ENCODE results near the gene KRT80. TPM values are rescaled to one million over a fixed set of nuclear protein-coding genes. Genes with fewer than 3 reads are reported as not detected.

KRT80 gene
- total and polyA plus RNA-seq, 2 of the 13 experiments (the other 11 are each of a cell fraction or from before 2014, with no cell fraction given), result 0.27 to 0.53 TPM

GRCh38 chr12:52141875-52142274 is 49.9 kb downstream of the KRT80 start:
- no peaks in the 10 kb centered on the region for H3K9me3 ChIP-seq (ENCODE audit: low read length)
- no peaks in the 10 kb centered on the region for H3K79me2 ChIP-seq (ENCODE audit: insufficient read depth, low read length)
- no peaks in the 10 kb centered on the region for H4K20me1 ChIP-seq (ENCODE audit: insufficient read depth, low read length)
- intact Hi-C loops (cut with micrococcal nuclease; ENCODE audit: unreplicated experiment), result no loop called here
- 23% methylated on average over 8 of the region's 8 CpGs for WGBS (ENCODE audit: low lambda C conversion rate)
- no TSS peak for BruUV-seq (replicated peaks)
- no peak for TF ChIP-seq ZNF124 (CRISPR knock-in tag; IDR thresholded peaks at IDR 0.05)
- TF ChIP-seq EHMT2 (IDR thresholded peaks at IDR 0.05; ENCODE audit: borderline replicate concordance, low read depth, low read length), result no peak
- no peak for TF ChIP-seq FOXK1 (CRISPR knock-in tag; IDR thresholded peaks at IDR 0.05; ENCODE audit: borderline replicate concordance, low read depth)
- no peak for TF ChIP-seq CAMTA2 (CRISPR knock-in tag; IDR thresholded peaks at IDR 0.05; ENCODE audit: borderline replicate concordance)
- no peak for TF ChIP-seq ZNF24 (IDR thresholded peaks at IDR 0.05)
- no peak for TF ChIP-seq NFAT5 (CRISPR knock-in tag; IDR thresholded peaks at IDR 0.05)
- TF ChIP-seq MED1 (CRISPR knock-in tag; IDR thresholded peaks at IDR 0.05), result no peak
- no peak for TF ChIP-seq MBNL3 (CRISPR knock-in tag; conservative IDR thresholded peaks at IDR 0.05)
- no peak for TF ChIP-seq TOE1 (CRISPR knock-in tag; IDR thresholded peaks at IDR 0.05)
- no peak overlapping the region for H2AFZ ChIP-seq (ENCODE audit: low read length)
- ATAC-seq (no peak), DNase-seq (ENCODE audit: low spot score) (no peak), FAIRE-seq (no peak)
- H3K4me2 ChIP-seq (ENCODE audit: low read depth, low read length), result no peak overlapping the region
- H3K27ac ChIP-seq (ENCODE audit: extremely low read length, insufficient read depth, low read length), result no peak overlapping the region
- no peaks in the 10 kb centered on the region for H3K4me1 ChIP-seq (ENCODE audit: insufficient read depth, low read length)
- CTCF ChIA-PET (ENCODE audit: low intra/inter-chr PET ratio, low total read pairs), result no interaction called here
- H3K4me3 ChIP-seq (replicated peaks in 1 of 3; ENCODE audit: insufficient read depth in 1 of 3, low read depth in 2 of 3, low read length in 3 of 3), result no peak overlapping the region
- H3K27me3 ChIP-seq (ENCODE audit: control insufficient read depth in 1 of 2, insufficient read depth in 2 of 2, low read length in 2 of 2), result peaks cover 2 to 29% of the 10 kb centered on the region in 2 experiments; a peak in 3 of 5 replicates
- in situ Hi-C loops (cut with HindIII; ENCODE audit: extremely low pct_ligation_motif_present, low pct_unique_long_range_greater_than_20kb), result loop anchor here (25.0 kb wide), 2 partner anchors 395 to 845 kb away; no protein-coding TSS in a partner anchor
- no peak overlapping the region for H3K9ac ChIP-seq (ENCODE audit: insufficient read depth, low read depth, low read length)
- no peaks in the 10 kb centered on the region for H3K36me3 ChIP-seq (replicated peaks in 1 of 2; ENCODE audit: control insufficient read depth in 1 of 2, insufficient read depth in 2 of 2, low read length in 2 of 2)
- POLR2A ChIA-PET, result no interaction called here
